SK-N-SH treated with all-trans-retinoic acid at 6 μM for 48 hours (cell line): ENCODE measurements around the gene LAPTM5.

ENCODE experiments used
- ATAC-seq: fragments of 200-7000 bp; cut with Tn5 transposase; 3 replicates; pipeline ENCODE4 v1.9.1; 2020; ENCODE audit warnings: mild to moderate bottlenecking, moderate library complexity
- ARNTL ChIP-seq: fragments of 450-650 bp; formaldehyde crosslinking; IDR thresholded peaks from 2 replicates; pipeline ENCODE4 v1.5.0; 2020; ENCODE audit warnings: low read depth, mild to moderate bottlenecking, moderate library complexity, borderline replicate concordance
- BACH2 ChIP-seq: fragments of 250-450 bp; sonication (Bioruptor Pico); IDR thresholded peaks from 2 replicates; pipeline ENCODE4 v1.9.0; 2021; ENCODE audit warnings: mild to moderate bottlenecking, borderline replicate concordance
- CSDC2 ChIP-seq: fragments of 250-450 bp; sonication (Bioruptor Pico); IDR thresholded peaks from 2 replicates; pipeline ENCODE4 v1.5.0; 2020; ENCODE audit warnings: mild to moderate bottlenecking, moderate library complexity
- ESRRG ChIP-seq: fragments of 250-450 bp; sonication (Bioruptor Pico); IDR thresholded peaks from 2 replicates; pipeline ENCODE4 v1.6.1; 2021; ENCODE audit warnings: mild to moderate bottlenecking
- GLIS3 ChIP-seq: fragments of 250-450 bp; sonication (Bioruptor Pico); IDR thresholded peaks from 2 replicates; pipeline ENCODE4 v1.5.0; 2020; ENCODE audit warnings: mild to moderate bottlenecking, moderate library complexity
- ISL1 ChIP-seq: fragments of 250-450 bp; sonication (Bioruptor Pico); IDR thresholded peaks from 2 replicates; pipeline ENCODE4 v2.1.2; 2022; ENCODE audit warnings: mild to moderate bottlenecking, moderate library complexity
- OSR1 ChIP-seq: fragments of 250-450 bp; sonication (Bioruptor Pico); IDR thresholded peaks from 2 replicates; pipeline ENCODE4 v1.8.0; 2022; ENCODE audit warnings: moderate library complexity, mild to moderate bottlenecking, inconsistent platforms
- PPARA ChIP-seq: fragments of 250-450 bp; sonication (Bioruptor Pico); IDR thresholded peaks from 2 replicates; pipeline ENCODE4 v1.5.0; 2020; ENCODE audit warnings: mild to moderate bottlenecking, borderline replicate concordance
- SNAI2 ChIP-seq: fragments of 250-450 bp; sonication (Bioruptor Pico); IDR thresholded peaks from 2 replicates; pipeline ENCODE4 v1.5.0; 2020; ENCODE audit warnings: mild to moderate bottlenecking, moderate library complexity
- TCF4 ChIP-seq: fragments of 250-450 bp; sonication (Bioruptor Pico); IDR thresholded peaks from 2 replicates; pipeline ENCODE4 v1.8.0; 2021; ENCODE audit warnings: mild to moderate bottlenecking, moderate library complexity, borderline replicate concordance
- TOX ChIP-seq: fragments of 250-450 bp; sonication (Bioruptor Pico); IDR thresholded peaks from 2 replicates; pipeline ENCODE4 v1.8.0; 2021; ENCODE audit warnings: mild to moderate bottlenecking, moderate library complexity, borderline replicate concordance
- ZC3H10 ChIP-seq: fragments of 250-450 bp; sonication (Bioruptor Pico); IDR thresholded peaks from 2 replicates; pipeline ENCODE4 v1.5.1; 2021; ENCODE audit warnings: mild to moderate bottlenecking, moderate library complexity
- ZFP3 ChIP-seq: fragments of 250-450 bp; sonication (Bioruptor Pico); IDR thresholded peaks from 2 replicates; pipeline ENCODE4 v1.5.0; 2020; ENCODE audit warnings: mild to moderate bottlenecking, moderate library complexity
- ZFP30 ChIP-seq: fragments of 450-650 bp; formaldehyde crosslinking; IDR thresholded peaks from 2 replicates; pipeline ENCODE4 v1.5.0; 2022; ENCODE audit warnings: mild to moderate bottlenecking, moderate library complexity
- ZNF565 ChIP-seq: fragments of 450-650 bp; formaldehyde crosslinking; conservative IDR thresholded peaks from 2 replicates; pipeline ENCODE4 v1.5.0; 2020; ENCODE audit warnings: low read depth, mild to moderate bottlenecking, moderate library complexity
- ZNF70 ChIP-seq: fragments of 450-650 bp; formaldehyde crosslinking; IDR thresholded peaks from 2 replicates; pipeline ENCODE4 v1.5.0; 2020; ENCODE audit warnings: mild to moderate bottlenecking, moderate library complexity
- ZNF8 ChIP-seq: fragments of 450-650 bp; formaldehyde crosslinking; IDR thresholded peaks from 2 replicates; pipeline ENCODE4 v1.5.0; 2020; ENCODE audit warnings: mild to moderate bottlenecking, moderate library complexity
- TF ChIP-seq, protein P1 (sequence below): fragments of 250-450 bp; sonication (Bioruptor Pico); IDR thresholded peaks from 2 replicates; pipeline ENCODE4 v1.5.1; 2020; ENCODE audit warnings: low read depth, mild to moderate bottlenecking, moderate library complexity
- TF ChIP-seq, protein P2 (sequence below): fragments of 250-450 bp; sonication (Bioruptor Pico); IDR thresholded peaks from 2 replicates; pipeline ENCODE4 v1.8.0; 2020; ENCODE audit warnings: mild to moderate bottlenecking, moderate library complexity, borderline replicate concordance
- TF ChIP-seq, protein P3 (sequence below): fragments of 250-450 bp; sonication (Bioruptor Pico); IDR thresholded peaks from 2 replicates; pipeline ENCODE4 v1.5.0; 2020; ENCODE audit warnings: mild to moderate bottlenecking, moderate library complexity
- TF ChIP-seq, protein P4 (sequence below): fragments of 250-450 bp; sonication (Bioruptor Pico); IDR thresholded peaks from 2 replicates; pipeline ENCODE4 v1.5.1; 2021; ENCODE audit warnings: mild to moderate bottlenecking, moderate library complexity
- TF ChIP-seq, protein P5 (sequence below): fragments of 250-450 bp; sonication (Bioruptor Pico); IDR thresholded peaks from 2 replicates; pipeline ENCODE4 v1.8.0; 2021; ENCODE audit warnings: low read depth, mild to moderate bottlenecking, moderate library complexity, borderline replicate concordance

Gene LAPTM5

DNA sequence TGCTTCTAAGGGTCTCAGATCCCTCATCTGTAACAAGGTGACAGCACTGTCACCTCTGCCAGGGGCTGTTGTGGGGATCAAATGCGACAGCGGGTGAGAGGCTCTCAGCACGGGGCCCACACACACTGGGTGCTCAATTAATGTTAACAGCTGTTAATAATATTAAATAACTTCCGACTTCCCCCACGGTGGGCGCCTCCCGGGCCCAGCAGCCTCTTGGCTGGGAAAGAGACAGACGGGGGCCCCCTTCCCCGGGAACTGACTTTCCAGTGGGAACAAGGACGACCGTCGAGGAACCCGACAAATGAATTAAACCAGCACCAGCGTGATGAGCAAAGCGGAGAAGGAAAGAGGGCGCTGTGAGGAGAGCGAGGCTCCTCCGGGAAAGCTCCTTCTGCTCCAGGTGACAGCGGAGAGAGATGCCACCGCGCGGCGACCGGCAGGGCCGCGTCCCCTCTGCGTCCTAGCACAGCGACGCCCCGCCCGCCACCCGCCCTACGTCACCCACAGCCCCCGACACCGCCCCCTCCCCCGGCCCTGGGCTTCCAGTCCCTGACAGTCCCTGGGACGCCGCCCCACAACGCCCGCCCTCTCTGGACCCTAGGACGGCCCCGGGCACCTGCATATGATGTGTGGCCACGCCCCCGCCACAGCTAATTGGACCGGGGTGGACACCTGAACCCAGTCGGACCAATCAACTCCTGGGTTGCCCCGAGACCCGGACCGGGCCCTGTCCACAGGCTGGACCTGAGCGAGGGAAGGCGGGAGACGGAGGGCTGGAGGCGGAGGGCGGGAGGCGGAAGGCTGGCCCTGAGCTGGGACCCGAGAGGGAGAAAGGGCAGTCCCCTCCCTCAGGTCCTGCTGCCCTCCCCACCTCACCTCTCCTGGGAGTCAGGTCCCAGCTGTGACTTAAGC lies 72.4 kb downstream of the LAPTM5 start:
- TF ChIP-seq ESRRG (CRISPR knock-in tag) (no peak), PPARA (CRISPR knock-in tag) (no peak), TOX (CRISPR knock-in tag) (no peak), ZNF565 (CRISPR knock-in tag) (no peak), ARNTL (CRISPR knock-in tag) (no peak), ISL1 (CRISPR knock-in tag) (no peak), SNAI2 (CRISPR knock-in tag) (no peak), OSR1 (CRISPR knock-in tag) (no peak), TCF4 (CRISPR knock-in tag) (no peak), BACH2 (no peak), ZC3H10 (CRISPR knock-in tag) (no peak), CSDC2 (no peak), ZNF8 (no peak), GLIS3 (CRISPR knock-in tag) (no peak)
- TF ChIP-seq, protein P1, sequence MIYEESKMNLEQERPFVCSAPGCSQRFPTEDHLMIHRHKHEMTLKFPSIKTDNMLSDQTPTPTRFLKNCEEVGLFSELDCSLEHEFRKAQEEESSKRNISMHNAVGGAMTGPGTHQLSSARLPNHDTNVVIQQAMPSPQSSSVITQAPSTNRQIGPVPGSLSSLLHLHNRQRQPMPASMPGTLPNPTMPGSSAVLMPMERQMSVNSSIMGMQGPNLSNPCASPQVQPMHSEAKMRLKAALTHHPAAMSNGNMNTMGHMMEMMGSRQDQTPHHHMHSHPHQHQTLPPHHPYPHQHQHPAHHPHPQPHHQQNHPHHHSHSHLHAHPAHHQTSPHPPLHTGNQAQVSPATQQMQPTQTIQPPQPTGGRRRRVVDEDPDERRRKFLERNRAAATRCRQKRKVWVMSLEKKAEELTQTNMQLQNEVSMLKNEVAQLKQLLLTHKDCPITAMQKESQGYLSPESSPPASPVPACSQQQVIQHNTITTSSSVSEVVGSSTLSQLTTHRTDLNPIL (CRISPR knock-in tag), result no peak
- TF ChIP-seq, protein P2, sequence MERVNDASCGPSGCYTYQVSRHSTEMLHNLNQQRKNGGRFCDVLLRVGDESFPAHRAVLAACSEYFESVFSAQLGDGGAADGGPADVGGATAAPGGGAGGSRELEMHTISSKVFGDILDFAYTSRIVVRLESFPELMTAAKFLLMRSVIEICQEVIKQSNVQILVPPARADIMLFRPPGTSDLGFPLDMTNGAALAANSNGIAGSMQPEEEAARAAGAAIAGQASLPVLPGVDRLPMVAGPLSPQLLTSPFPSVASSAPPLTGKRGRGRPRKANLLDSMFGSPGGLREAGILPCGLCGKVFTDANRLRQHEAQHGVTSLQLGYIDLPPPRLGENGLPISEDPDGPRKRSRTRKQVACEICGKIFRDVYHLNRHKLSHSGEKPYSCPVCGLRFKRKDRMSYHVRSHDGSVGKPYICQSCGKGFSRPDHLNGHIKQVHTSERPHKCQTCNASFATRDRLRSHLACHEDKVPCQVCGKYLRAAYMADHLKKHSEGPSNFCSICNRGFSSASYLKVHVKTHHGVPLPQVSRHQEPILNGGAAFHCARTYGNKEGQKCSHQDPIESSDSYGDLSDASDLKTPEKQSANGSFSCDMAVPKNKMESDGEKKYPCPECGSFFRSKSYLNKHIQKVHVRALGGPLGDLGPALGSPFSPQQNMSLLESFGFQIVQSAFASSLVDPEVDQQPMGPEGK, result no peak
- TF ChIP-seq, protein P3, sequence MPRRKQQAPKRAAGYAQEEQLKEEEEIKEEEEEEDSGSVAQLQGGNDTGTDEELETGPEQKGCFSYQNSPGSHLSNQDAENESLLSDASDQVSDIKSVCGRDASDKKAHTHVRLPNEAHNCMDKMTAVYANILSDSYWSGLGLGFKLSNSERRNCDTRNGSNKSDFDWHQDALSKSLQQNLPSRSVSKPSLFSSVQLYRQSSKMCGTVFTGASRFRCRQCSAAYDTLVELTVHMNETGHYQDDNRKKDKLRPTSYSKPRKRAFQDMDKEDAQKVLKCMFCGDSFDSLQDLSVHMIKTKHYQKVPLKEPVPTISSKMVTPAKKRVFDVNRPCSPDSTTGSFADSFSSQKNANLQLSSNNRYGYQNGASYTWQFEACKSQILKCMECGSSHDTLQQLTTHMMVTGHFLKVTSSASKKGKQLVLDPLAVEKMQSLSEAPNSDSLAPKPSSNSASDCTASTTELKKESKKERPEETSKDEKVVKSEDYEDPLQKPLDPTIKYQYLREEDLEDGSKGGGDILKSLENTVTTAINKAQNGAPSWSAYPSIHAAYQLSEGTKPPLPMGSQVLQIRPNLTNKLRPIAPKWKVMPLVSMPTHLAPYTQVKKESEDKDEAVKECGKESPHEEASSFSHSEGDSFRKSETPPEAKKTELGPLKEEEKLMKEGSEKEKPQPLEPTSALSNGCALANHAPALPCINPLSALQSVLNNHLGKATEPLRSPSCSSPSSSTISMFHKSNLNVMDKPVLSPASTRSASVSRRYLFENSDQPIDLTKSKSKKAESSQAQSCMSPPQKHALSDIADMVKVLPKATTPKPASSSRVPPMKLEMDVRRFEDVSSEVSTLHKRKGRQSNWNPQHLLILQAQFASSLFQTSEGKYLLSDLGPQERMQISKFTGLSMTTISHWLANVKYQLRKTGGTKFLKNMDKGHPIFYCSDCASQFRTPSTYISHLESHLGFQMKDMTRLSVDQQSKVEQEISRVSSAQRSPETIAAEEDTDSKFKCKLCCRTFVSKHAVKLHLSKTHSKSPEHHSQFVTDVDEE (CRISPR knock-in tag), result no peak
- TF ChIP-seq, protein P4, sequence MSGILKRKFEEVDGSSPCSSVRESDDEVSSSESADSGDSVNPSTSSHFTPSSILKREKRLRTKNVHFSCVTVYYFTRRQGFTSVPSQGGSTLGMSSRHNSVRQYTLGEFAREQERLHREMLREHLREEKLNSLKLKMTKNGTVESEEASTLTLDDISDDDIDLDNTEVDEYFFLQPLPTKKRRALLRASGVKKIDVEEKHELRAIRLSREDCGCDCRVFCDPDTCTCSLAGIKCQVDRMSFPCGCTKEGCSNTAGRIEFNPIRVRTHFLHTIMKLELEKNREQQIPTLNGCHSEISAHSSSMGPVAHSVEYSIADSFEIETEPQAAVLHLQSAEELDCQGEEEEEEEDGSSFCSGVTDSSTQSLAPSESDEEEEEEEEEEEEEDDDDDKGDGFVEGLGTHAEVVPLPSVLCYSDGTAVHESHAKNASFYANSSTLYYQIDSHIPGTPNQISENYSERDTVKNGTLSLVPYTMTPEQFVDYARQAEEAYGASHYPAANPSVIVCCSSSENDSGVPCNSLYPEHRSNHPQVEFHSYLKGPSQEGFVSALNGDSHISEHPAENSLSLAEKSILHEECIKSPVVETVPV (CRISPR knock-in tag), result no peak
- TF ChIP-seq, protein P5, sequence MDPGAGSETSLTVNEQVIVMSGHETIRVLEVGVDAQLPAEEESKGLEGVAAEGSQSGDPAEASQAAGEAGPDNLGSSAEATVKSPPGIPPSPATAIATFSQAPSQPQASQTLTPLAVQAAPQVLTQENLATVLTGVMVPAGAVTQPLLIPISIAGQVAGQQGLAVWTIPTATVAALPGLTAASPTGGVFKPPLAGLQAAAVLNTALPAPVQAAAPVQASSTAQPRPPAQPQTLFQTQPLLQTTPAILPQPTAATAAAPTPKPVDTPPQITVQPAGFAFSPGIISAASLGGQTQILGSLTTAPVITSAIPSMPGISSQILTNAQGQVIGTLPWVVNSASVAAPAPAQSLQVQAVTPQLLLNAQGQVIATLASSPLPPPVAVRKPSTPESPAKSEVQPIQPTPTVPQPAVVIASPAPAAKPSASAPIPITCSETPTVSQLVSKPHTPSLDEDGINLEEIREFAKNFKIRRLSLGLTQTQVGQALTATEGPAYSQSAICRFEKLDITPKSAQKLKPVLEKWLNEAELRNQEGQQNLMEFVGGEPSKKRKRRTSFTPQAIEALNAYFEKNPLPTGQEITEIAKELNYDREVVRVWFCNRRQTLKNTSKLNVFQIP (CRISPR knock-in tag), result no peak
- ATAC-seq, result no peak

DNA sequence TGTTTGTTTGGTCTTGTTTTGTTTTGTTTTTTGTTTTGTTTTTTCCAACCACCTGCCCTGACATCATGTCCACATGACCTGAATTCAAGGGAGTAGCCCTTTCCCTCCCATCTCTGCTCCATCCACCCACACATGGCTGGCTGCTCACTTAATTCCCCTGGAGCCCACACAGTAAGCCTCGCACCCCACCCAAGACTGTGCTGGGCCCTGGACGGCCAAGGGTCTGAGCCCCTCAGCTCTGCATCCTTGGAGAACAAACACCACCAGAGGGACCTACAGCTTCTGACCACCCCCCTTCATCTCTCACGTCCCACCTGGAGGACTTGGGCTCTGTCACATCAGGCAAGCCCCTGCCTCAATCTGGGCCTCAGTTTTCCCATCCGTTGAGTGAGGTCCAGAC lies 73.3 kb downstream of the LAPTM5 start:
- no peak for ATAC-seq
- TF ChIP-seq ZFP30 (no peak), ZNF565 (CRISPR knock-in tag) (no peak), ARNTL (CRISPR knock-in tag) (no peak), OSR1 (CRISPR knock-in tag) (no peak), ESRRG (CRISPR knock-in tag) (no peak), TOX (CRISPR knock-in tag) (no peak), ZNF70 (CRISPR knock-in tag) (no peak), CSDC2 (no peak), SNAI2 (CRISPR knock-in tag) (no peak), ZC3H10 (CRISPR knock-in tag) (no peak), ZNF8 (no peak), ZFP3 (CRISPR knock-in tag) (no peak), BACH2 (no peak), ISL1 (CRISPR knock-in tag) (no peak)
- TF ChIP-seq, protein P4 (CRISPR knock-in tag), result no peak
- TF ChIP-seq, protein P3 (CRISPR knock-in tag), result no peak
